ENCODE results near the gene NPS. TPM values are rescaled to one million over a fixed set of nuclear protein-coding genes. Genes with fewer than 3 reads are reported as not detected.

Gene NPS
- total RNA-seq, 1 experiment from 2014 or later: not detected

DNA sequence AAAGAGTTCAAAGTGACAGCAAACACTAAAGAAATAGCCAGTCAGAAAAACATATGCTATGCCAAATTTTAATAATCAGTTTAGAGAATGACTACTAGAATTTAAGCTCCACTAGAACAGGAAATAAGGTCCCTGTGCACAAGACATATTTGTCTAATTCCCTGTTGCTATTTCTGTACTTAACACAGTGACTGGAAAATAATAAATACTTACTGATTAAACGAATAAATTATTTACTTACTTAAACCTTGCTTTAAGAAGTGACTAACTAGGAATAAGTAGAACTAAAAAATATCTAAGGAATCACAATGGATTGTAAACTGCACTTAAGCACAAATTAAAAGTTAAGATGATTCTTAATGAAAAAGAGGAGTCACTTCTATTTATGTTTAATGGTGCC, 22.3 kb downstream of the NPS start:
- Mint-ChIP-seq H3K4me3 (no peak overlapping the region), H3K27me3 (ENCODE audit: low read depth) (no peaks in the 10 kb centered on the region; the same call in 1 of the 2 replicates), H3K4me1 (no peaks in the 10 kb centered on the region), H3K36me3 (no peaks in the 10 kb centered on the region; the same call in 1 of the 2 replicates), H3K27ac (no peak overlapping the region), H3K9me3 (peaks cover 28% of the 10 kb centered on the region)
- no peak for DNase-seq (ENCODE audit: low spot score)
- ChIA-PET POLR2A (no interaction called here), CTCF (no interaction called here)
- TF ChIP-seq, protein P1, sequence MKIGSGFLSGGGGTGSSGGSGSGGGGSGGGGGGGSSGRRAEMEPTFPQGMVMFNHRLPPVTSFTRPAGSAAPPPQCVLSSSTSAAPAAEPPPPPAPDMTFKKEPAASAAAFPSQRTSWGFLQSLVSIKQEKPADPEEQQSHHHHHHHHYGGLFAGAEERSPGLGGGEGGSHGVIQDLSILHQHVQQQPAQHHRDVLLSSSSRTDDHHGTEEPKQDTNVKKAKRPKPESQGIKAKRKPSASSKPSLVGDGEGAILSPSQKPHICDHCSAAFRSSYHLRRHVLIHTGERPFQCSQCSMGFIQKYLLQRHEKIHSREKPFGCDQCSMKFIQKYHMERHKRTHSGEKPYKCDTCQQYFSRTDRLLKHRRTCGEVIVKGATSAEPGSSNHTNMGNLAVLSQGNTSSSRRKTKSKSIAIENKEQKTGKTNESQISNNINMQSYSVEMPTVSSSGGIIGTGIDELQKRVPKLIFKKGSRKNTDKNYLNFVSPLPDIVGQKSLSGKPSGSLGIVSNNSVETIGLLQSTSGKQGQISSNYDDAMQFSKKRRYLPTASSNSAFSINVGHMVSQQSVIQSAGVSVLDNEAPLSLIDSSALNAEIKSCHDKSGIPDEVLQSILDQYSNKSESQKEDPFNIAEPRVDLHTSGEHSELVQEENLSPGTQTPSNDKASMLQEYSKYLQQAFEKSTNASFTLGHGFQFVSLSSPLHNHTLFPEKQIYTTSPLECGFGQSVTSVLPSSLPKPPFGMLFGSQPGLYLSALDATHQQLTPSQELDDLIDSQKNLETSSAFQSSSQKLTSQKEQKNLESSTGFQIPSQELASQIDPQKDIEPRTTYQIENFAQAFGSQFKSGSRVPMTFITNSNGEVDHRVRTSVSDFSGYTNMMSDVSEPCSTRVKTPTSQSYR (CRISPR knock-in tag; IDR thresholded peaks at IDR 0.05): no peak
- TF ChIP-seq RELA (CRISPR knock-in tag; IDR thresholded peaks at IDR 0.05; ENCODE audit: borderline replicate concordance) (no peak), ZNF423 (CRISPR knock-in tag; IDR thresholded peaks at IDR 0.05) (no peak)
- TF ChIP-seq, protein P2, sequence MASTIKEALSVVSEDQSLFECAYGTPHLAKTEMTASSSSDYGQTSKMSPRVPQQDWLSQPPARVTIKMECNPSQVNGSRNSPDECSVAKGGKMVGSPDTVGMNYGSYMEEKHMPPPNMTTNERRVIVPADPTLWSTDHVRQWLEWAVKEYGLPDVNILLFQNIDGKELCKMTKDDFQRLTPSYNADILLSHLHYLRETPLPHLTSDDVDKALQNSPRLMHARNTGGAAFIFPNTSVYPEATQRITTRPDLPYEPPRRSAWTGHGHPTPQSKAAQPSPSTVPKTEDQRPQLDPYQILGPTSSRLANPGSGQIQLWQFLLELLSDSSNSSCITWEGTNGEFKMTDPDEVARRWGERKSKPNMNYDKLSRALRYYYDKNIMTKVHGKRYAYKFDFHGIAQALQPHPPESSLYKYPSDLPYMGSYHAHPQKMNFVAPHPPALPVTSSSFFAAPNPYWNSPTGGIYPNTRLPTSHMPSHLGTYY (CRISPR knock-in tag; IDR thresholded peaks at IDR 0.05): no peak
- no peak for ATAC-seq

DNA sequence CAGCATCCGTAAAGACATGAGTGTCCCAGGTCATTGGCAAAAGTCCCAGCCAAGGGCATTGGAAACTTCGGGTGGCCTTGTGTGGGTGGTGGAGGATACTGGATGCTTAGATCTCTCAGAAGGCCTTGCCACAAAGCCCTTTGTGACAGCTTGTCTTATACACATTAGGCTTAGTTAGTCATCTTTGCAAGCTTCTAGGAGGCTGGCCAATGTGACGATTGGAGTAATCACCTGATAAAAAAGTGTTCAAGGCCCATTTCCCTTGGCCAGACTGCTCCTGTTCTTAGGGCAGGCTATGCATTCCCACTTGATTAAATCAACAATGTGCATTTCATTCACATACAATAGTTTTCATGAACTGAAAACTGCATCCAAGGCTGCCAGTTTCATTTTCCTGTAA, 26.9 kb downstream of the NPS start:
- no peak overlapping the region for H3K27ac Mint-ChIP-seq

More for the DNA sequence above, 26.9 kb downstream of the NPS start:
- Mint-ChIP-seq H3K36me3 (no peaks in the 10 kb centered on the region; the same call in 1 of the 2 replicates), H3K9me3 (peaks cover 17% of the 10 kb centered on the region), H3K27me3 (ENCODE audit: low read depth) (no peaks in the 10 kb centered on the region; the same call in 1 of the 2 replicates), H3K4me1 (no peaks in the 10 kb centered on the region), H3K4me3 (no peak overlapping the region)
- CTCF ChIA-PET: no interaction called here
- DNase-seq (ENCODE audit: low spot score): no peak
- POLR2A ChIA-PET: no interaction called here
- ATAC-seq: no peak
- no peak for TF ChIP-seq NR2C2 (CRISPR knock-in tag; IDR thresholded peaks at IDR 0.05)
- no peak for TF ChIP-seq GRHL2 (CRISPR knock-in tag; IDR thresholded peaks at IDR 0.05; ENCODE audit: insufficient replicate concordance, severe bottlenecking)
- TF ChIP-seq ZNF416 (CRISPR knock-in tag; IDR thresholded peaks at IDR 0.05): no peak
- TF ChIP-seq, protein P3, sequence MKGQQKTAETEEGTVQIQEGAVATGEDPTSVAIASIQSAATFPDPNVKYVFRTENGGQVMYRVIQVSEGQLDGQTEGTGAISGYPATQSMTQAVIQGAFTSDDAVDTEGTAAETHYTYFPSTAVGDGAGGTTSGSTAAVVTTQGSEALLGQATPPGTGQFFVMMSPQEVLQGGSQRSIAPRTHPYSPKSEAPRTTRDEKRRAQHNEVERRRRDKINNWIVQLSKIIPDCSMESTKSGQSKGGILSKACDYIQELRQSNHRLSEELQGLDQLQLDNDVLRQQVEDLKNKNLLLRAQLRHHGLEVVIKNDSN (CRISPR knock-in tag; IDR thresholded peaks at IDR 0.05): no peak
- TF ChIP-seq, protein P4, sequence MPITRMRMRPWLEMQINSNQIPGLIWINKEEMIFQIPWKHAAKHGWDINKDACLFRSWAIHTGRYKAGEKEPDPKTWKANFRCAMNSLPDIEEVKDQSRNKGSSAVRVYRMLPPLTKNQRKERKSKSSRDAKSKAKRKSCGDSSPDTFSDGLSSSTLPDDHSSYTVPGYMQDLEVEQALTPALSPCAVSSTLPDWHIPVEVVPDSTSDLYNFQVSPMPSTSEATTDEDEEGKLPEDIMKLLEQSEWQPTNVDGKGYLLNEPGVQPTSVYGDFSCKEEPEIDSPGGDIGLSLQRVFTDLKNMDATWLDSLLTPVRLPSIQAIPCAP (CRISPR knock-in tag; IDR thresholded peaks at IDR 0.05): no peak
- no peak for TF ChIP-seq ZNF219 (CRISPR knock-in tag; IDR thresholded peaks at IDR 0.05; ENCODE audit: borderline replicate concordance)
- no peak for TF ChIP-seq CBFB (CRISPR knock-in tag; IDR thresholded peaks at IDR 0.05; ENCODE audit: low read depth)
- TF ChIP-seq, protein P5, sequence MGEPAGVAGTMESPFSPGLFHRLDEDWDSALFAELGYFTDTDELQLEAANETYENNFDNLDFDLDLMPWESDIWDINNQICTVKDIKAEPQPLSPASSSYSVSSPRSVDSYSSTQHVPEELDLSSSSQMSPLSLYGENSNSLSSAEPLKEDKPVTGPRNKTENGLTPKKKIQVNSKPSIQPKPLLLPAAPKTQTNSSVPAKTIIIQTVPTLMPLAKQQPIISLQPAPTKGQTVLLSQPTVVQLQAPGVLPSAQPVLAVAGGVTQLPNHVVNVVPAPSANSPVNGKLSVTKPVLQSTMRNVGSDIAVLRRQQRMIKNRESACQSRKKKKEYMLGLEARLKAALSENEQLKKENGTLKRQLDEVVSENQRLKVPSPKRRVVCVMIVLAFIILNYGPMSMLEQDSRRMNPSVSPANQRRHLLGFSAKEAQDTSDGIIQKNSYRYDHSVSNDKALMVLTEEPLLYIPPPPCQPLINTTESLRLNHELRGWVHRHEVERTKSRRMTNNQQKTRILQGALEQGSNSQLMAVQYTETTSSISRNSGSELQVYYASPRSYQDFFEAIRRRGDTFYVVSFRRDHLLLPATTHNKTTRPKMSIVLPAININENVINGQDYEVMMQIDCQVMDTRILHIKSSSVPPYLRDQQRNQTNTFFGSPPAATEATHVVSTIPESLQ (CRISPR knock-in tag; IDR thresholded peaks at IDR 0.05): no peak
- TF ChIP-seq, protein P6, sequence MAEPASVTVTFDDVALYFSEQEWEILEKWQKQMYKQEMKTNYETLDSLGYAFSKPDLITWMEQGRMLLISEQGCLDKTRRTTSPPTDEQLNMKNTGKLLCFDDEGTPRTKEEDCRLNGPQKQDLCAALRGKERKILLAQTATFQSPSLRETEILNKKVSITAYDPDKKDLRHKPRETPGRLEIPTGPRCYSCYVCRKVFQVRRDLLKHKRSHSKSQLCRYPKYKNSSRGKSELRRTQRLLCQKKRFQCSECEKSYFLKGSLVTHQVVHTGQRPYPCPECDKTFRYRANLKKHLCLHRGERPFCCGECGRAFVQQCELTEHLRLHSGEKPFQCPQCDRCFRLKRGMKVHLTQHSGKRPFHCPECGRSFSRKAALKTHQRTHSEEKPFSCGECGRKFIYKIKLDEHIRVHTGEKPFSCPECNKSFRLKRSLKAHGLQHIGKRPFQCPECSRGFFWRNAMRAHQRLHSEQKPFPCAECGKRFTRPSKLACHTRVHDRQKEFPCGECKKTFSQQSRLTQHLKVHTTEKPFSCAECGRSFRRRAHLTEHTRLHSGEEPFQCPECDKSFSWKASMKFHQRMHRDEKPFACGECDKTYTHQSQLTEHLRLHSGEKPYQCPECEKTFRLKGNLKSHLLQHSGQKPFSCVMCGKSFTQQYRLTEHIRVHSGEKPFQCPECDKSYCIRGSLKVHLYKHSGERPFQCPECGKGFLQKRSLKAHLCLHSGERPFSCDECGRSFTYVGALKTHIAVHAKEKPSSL (CRISPR knock-in tag; conservative IDR thresholded peaks at IDR 0.05): no peak
- TF ChIP-seq, protein P7, sequence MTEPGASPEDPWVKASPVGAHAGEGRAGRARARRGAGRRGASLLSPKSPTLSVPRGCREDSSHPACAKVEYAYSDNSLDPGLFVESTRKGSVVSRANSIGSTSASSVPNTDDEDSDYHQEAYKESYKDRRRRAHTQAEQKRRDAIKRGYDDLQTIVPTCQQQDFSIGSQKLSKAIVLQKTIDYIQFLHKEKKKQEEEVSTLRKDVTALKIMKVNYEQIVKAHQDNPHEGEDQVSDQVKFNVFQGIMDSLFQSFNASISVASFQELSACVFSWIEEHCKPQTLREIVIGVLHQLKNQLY (CRISPR knock-in tag; IDR thresholded peaks at IDR 0.05): no peak
- no peak for TF ChIP-seq ETV6 (CRISPR knock-in tag; IDR thresholded peaks at IDR 0.05)
- TF ChIP-seq, protein P8, sequence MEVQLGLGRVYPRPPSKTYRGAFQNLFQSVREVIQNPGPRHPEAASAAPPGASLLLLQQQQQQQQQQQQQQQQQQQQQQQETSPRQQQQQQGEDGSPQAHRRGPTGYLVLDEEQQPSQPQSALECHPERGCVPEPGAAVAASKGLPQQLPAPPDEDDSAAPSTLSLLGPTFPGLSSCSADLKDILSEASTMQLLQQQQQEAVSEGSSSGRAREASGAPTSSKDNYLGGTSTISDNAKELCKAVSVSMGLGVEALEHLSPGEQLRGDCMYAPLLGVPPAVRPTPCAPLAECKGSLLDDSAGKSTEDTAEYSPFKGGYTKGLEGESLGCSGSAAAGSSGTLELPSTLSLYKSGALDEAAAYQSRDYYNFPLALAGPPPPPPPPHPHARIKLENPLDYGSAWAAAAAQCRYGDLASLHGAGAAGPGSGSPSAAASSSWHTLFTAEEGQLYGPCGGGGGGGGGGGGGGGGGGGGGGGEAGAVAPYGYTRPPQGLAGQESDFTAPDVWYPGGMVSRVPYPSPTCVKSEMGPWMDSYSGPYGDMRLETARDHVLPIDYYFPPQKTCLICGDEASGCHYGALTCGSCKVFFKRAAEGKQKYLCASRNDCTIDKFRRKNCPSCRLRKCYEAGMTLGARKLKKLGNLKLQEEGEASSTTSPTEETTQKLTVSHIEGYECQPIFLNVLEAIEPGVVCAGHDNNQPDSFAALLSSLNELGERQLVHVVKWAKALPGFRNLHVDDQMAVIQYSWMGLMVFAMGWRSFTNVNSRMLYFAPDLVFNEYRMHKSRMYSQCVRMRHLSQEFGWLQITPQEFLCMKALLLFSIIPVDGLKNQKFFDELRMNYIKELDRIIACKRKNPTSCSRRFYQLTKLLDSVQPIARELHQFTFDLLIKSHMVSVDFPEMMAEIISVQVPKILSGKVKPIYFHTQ (CRISPR knock-in tag; IDR thresholded peaks at IDR 0.05): no peak
- no peak for TF ChIP-seq FOXP1 (CRISPR knock-in tag; IDR thresholded peaks at IDR 0.05; ENCODE audit: borderline replicate concordance)
- no peak for TF ChIP-seq FOXJ3 (CRISPR knock-in tag; IDR thresholded peaks at IDR 0.05; ENCODE audit: borderline replicate concordance)
- TF ChIP-seq HMGA2 (CRISPR knock-in tag; IDR thresholded peaks at IDR 0.05): no peak

All from WTC11 (cell line).